PC-9 (cell line): ENCODE data around the gene BNIP3.

Source experiments
- CTCF ChIP-seq: fragments of 200-600 bp; sonication (generic); conservative IDR thresholded peaks from 2 replicates; pipeline ENCODE4 v1.6.1; 2017; ENCODE audit warnings: mixed run types, antibody characterized with exemption, mild to moderate bottlenecking, moderate library complexity
- EZH2 ChIP-seq: fragments of 200-600 bp; sonication (generic); IDR thresholded peaks from 2 replicates; pipeline ENCODE4 v1.8.0; 2017; ENCODE audit warnings: antibody characterized with exemption, low read depth

GRCh38 chr10:132002004-132002403, 20.3 kb upstream of the BNIP3 start:
- TF ChIP-seq EZH2 = no peak
- TF ChIP-seq CTCF = no peak
